ENCODE measurements around the gene SLC31A1.

The SLC31A1 gene

DNA sequence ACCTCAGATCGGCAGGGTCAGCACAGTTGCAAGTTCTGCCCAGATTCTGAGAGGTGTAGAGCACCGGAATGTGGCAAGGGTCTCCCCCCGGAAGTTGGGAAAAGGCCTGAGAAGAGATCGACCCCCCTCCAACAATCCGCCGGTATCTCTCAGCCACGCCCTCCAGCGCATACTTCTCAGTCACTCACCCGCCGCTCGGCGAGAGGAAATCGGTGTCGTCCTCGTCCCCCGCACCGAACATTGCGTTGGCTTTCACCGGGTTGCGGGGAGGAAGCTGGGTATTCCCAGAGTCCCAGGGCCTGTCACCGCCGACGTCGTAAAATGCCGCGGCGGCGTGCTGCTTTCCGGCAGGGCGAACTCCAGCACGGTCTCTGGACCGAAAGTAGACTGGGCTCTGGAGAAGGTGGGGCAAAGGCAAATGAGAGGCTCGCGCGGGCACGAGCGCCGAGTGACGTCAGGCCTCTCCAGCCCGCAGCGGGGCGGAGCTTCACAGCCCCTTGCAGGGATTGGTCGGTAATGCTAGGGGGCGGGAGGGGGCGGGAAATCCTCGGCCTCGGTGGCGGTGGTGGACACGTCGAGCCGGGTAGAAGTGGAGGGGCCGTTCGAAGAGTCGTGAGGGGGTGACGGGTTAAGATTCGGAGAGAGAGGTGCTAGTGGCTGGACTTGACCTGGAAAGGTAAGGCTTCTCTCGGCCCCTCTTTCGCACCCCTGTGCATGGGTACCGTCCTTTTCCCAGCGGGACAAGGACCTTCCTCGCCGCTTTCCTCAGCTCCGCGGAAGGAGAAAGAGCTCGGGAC is at the start of gene SLC31A1, which contains the start of gene FKBP15:
Gene SLC31A1 (plus strand): TSS at position 542 of the 797 bp plus-strand sequence. CDS start 34,605 bp downstream, outside the sequence.
Gene FKBP15 (minus strand): TSS at position 275 of the 797 bp plus-strand sequence. CDS start 34 bp downstream, at position 241.
- DNase-seq, result peak; percentile 92 to 95

DNA sequence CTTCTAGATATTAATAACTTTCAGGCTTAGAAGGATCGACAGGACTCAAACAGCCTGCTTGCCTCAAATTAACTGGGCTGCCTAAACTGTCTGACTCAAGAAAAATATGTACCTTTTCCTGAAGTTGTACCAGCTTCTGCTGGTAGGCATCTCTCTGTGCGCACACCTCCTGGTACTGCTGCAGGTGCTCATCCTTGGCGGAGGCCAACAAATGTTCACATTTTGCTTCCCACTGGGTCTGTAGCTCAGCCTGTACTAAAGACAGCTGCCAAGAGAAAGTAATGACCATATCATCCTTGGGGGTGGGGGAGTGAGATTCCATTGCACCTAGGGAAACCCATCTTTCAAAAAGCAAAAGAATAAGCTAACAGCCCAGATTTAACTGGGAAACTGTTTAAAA is 48.0 kb upstream of the SLC31A1 start:
- DNase-seq, result no peak

DNA sequence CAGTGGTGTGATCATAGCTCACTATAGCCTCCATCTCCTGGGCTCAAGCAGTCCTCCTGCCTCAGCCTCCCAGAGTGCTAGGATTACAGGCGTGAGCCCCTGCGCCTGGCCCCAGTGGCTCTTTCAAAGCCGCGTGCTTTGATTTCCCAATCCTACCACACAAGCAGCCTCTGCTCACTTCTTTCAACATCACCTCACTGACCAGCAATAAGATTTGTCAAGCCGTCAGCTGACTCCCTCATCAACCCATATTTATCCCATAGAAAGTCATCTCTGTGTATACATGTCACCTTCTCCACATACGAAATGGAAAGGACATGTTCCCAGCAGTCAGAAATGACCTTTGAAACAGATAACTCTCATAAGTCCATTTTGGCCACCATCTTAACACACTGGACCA is 44.5 kb upstream of the SLC31A1 start:
- DNase-seq, result no peak

DNA sequence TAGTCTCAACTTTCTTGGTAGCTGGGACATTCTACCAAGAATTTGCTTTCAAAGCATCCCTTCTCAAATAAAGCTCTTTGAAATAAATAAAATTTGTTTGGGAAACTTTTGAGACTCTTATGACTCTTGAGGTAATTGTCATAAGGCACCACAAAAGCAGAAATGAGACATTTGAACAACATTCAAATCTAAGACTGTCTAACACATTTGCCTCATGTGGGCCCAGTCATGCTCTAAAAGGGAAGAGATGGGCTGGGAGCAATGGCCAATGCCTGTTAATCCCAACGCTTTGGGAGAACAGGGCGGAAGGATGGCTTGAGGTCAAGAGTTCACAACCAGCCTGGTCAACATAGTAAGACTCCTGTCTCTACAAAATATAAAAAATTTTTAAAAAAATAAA is 44.1 kb upstream of the SLC31A1 start:
- no peak for DNase-seq

DNA sequence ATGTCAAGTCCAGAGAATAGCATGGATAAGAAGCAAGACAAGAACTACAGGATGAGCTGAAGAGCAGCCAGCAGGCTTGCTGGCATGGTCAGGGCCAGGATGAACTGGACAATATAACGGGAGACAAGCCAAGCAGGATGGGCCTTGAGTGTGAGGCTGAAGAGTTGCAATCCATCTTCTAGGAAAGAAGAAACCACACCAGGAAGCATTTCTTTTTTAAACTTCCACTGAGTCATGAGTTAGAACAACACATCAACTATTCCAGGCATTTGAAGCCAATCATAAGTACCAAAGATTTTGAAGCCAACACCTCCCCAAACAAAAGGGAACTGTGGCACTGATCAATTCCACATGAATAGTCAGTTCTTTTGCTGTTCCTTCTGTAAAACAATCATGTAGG is 43.3 kb upstream of the SLC31A1 start:
- no peak for DNase-seq

DNA sequence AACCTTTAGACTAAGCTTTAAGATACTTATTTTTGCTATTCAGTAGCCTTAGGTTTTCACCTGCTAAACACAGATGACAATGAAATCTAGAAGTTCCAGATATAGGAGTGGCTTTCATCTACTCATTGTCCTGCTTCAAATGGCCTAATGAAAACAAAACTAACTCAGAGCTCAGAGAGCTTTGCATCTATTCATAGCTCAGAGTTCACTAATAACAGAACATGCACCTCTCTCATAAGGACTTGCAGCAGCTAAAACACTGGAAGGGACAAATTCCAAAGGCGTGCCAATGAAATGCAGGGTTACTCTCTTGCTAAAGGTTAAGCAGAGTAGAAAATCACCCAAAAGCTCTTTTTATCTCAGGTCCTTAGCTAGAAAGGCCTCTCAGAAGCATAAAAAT is 41.5 kb upstream of the SLC31A1 start:
- no peak for DNase-seq

DNA sequence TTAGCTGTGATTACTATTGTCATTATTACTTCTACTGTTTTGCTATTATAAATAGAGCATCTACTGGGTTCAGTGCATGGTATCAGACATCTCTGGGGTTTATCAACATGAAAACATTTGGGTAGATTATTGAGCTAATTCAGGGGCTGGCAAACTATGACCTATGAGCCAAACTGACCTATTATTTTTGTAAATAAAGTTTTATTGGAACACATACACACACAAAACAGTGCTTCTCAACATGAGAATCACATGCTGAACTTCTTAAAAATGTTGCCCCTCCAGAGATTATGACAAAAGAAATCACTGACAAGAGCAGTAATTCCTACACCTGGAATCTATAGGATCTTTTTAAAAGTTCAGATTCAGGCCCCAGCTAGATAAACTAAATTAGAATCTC is 40.2 kb upstream of the SLC31A1 start:
- no peak for DNase-seq

DNA sequence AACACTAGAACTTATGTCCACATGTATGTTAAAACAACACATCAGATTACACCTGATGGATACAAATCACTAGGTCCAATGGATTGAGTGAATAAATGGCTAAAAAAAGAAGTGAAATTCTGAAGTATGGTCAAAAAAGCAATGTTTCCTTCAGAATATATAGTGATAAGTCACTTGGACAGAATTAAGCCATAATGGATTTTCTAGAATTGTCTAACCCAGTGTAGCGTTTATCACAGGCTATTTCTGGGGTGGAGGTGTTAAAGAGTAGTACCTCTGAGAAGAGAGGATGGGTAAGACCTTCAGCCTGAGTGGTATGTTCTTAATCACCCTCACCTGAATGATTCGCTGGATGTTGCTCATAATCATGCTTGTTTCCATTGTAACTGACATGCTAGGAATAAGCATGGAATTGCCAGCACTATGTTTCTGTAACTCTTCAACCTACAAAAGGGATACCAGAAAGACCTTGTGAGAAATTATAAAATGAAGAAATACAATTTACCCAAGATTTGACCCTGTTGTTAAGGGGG is 37.3 kb upstream of the SLC31A1 start:
- DNase-seq, result no peak

DNA sequence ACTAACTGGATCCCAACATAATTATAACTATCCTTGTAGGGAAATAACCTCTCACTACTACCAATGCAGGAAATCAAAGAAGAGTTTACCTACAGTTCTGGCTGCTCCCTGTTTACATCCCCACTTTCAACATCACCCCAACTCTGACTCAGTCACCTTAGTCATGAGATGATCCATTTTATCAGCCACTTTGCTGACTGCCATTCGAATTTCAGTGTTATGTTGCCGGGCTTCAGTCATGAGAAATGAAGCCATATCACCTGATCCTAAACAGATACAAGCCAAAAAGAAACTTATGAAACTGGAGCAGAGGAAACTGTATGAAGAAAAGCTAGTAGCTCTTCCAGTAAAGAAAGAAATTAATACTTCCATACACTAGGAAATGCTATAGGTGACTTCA is 36.8 kb upstream of the SLC31A1 start:
- no peak for DNase-seq

DNA sequence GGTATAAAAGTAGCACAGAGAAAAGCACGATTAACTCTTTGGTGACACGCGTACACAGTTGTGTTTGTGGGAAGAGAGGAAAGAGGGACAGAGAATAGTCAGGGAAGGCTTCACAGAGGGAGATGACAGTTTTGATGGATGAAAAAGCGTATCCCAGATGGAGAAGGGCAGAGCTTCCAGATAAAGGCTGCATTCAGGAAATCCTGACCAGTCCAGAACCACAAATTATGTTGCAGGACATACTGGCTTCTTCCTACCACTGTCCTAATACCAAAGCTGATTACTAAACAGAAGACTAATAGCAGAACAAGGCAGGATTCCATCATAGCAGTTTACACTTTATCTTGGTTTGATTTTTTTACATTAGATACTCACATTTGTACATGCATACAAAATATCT is 36.1 kb upstream of the SLC31A1 start:
- DNase-seq, result no peak

DNA sequence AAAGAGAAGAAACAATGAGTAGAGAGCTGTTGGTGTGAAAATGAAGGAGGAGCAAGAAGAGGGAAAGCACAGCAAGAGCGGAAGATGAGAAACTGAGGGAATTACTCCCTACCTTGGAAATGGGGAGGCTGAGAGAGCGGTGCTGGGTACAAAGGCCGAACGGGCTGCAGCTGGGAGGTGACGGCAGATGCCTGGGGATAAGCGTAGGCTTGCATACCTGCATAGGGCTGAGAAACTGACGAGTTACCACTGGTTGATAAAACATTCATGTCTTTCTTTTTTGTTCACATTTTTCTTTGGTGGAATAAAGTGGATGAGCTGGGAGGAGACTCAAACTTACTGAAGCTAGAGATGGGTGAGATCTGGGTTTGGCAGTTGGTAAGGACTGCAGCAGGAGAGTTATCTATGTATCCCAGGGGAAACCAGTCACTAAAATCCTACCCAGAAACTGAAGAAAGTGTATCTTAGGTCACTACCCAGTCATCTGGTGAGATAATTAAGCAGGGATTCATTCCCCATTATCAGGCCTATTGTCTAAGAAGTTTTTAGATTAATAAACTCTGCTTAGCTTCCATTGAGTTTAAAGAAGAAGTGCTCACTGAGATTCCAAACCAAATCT is 35.1 kb upstream of the SLC31A1 start:
- no peak for DNase-seq

DNA sequence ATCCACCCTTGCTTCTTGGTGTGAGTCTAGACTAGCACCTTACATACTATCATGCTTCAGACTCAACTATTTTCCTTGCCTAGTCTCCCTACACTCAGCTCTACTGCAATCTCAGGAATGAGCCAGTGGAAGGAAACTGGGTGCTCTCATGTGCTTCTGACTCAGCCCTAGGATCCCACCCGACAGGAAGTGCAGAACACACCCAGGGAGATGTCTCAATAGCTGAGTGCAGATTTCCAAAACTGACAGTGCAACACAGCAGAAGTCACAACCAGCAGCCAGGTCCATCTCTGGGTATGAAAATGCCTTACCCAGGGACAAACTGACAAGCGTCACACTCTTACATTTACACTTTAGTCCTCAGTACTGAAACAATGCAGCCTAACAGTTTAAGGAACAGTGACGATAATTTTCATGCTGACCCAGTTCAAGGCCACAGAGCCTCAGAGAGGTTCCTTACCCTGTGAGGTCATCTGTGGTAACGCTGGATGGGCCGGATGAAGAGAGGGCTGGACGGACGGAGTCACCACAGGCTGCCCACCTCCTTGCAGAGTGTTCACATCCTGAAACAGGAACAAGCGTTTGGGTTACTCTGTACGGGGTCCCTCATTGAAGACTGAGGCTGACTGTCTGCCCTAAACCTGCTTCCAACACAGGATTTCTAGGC is 33.3 kb upstream of the SLC31A1 start:
- DNase-seq, result peak; percentile 75 to 79

DNA sequence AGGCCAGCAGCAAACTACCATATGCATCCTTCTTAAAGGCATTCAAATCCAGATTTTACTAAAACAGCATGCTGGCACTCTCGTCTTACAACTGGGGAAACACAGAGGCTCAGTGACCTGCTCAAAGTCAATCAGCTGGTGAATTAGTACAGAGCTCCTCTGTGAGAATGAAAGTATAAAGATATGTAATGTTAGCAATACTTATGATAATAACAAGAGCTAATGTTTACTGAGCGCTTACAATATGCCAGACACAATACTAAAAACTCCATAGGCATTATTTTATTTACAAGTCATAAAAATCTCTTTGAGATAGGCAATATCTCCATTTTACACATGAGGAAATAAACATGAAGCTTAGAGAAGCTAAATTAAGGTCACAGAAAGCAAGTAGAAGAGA is 28.9 kb upstream of the SLC31A1 start:
- DNase-seq, result no peak

DNA sequence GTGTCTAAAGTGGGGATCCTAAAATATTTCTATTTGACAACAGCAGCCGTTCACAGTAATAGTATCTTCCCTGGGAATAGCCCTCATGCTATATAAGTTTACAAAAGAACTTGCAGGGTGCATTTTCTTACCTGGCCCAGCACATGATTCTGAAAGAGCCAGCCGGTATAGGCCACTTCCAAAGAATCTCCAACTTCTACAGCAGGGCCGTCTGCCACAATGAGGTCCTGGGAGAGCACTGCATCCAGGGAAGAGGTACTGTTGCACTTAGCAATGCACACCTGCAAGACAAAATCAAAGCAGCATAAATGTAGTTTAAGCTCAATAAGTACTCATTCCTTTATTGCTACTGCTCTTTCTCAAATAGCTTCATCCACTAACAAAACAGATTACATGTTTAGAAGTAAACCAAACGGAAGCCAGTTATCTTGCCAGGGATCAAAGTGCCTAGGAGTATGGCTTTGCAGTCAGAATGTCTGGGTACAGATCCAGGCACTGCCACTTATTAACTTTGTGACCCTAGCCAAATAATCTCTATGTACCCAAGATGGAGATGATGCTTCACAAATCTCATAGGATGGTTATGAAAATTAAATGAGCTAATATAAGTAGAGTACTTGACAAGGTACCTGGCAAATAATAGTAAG is 21.5 kb upstream of the SLC31A1 start:
- DNase-seq, result no peak

DNA sequence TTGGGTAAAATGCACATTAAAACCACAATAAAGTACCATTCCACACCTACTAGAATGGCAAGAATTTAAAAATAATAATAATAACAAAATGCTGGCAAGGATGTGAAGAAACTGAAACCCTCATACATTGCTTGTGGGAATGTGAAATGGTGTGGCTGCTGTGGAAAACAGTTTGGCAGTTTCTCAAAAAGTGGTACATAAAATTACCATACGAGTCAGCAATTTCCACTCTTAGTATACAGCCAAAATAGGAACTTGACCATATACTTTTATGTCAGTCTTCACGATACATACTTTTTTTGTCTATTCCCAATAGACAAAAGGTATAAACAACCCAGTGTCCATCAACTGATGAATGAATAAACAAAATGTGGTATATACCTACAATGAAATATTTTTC is 15.9 kb upstream of the SLC31A1 start:
- peak; percentile 8 to 20 for DNase-seq

DNA sequence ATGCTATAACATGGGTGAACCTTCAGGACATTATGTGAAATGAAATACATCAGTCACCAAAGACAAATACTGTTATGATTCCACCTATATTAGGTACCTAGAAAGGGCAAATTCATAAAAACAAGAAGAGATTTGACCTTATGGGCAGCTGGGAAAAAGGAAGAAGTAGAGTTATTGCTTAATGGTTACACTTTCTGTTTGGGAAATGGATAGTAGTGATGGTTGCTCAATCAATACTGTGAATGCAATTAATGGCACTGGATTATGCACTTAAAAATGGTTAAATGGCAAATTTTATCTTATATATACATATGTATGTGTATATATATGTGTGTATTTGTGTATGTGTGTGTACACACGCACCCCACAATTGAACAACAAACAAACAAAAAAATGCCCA is 15.5 kb upstream of the SLC31A1 start:
- DNase-seq, result peak; percentile 70 to 71

DNA sequence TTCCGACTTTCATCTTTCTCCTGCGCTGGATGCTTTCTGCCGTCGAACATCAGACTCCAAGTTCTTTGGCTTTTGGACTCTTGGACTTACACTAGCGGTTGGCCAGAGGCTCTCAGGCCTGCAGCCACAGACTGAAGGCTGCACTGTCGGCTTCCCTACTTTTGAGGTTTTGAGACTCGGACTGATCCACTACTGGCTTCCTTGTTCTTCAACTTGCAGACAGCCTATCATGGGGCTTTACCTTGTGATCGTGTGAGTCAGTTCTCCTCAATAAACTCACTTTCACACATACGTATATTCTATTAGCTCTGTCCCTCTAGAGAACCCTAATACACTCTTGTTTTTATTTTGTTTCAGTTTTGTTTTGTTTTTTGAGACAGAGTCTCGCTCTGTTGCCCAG is 10.5 kb upstream of the SLC31A1 start:
- no peak for DNase-seq

DNA sequence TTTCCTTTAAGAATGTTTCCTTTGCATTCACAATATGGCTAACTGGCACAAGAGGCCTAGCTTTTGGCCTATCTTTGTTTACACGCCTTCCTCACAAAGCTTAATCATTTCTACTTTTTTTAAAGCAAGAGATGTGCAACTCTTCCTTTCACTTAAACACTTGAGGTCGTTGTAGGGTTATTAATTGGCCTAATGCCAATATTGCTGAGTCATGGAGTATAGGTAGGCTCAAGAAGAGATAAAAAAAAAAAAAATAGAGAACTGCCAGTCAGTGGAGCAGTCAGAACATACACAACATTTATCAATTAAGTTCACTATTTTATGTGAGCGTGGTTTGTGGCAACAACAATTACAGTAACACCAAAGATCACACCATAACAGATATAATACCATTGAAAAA is 6.2 kb upstream of the SLC31A1 start:
- DNase-seq, result peak; percentile 12 to 15

DNA sequence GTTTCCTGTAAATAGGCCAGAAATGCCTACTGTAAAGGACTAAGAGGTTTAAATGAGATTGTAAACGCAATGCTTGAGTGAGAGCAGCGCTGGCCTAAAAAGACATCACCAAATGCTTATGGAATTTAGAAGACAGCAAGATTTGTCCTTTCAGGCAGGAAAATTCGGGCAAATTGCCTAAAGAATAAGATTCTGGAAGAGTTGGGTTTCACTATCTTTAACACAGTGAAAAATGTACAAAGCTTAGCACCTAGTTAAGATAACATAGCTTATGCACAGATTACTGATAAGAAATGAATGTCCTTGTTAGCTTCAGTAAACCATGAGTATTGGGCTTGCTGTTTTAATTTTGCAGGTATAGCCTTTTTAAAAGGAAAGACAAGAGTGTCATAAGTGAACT is 4.9 kb upstream of the SLC31A1 start:
- DNase-seq, result no peak

DNA sequence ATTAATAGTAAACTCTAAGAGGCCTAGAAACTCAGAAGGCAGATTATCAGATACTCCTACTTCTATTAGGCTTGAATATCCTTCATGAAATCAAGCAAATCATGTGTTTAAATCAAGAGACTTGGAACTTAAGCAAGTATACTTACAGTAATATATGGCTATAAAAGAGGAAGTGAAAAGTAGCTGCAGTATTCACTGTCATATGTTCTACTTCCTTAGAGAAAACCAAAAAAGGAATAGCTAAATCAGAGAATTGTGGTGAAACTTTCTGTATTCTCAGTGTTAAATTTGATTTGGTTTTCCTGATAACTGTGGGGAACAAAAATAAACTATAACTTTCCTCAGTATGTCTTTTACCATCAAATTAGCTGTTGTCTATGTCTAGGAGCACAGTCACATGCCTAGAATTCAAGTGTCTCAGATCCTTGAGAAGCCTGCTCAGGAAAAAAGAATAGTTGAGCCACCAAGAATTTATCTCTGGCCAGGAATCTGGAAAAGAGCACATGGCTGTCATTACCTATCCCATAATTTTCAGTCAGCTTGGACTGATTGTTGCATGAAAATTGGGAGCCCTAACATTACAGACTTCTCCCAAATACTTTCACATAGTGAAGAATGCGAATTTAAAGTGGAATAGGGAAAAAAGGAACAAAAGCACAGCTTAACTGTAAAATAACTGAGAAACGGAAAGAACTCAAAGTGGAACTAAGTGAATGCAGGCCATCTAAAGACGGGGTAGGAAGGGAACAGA is 2.0 kb upstream of the SLC31A1 start:
- DNase-seq, result peak; percentile 65 to 71

DNA sequence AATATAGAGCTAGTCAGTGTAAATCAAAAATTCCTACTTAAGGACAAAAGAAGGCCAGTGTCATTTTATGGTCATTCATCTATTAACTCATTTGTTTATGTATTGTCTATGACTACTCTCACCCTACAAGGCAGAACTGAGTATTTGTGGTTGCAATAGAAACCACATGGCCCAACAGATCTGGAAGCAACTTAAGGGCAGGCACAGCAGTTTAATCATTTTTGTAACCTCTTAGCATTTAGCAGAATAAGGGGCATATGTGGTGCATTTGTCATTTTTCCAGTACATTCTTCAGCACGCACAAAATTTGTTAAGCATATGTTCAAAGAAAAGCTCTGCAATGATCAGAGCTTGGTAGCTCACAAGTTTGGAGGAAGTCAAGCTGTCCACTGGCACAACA is 1.4 kb upstream of the SLC31A1 start:
- DNase-seq, result peak; percentile 41

DNA sequence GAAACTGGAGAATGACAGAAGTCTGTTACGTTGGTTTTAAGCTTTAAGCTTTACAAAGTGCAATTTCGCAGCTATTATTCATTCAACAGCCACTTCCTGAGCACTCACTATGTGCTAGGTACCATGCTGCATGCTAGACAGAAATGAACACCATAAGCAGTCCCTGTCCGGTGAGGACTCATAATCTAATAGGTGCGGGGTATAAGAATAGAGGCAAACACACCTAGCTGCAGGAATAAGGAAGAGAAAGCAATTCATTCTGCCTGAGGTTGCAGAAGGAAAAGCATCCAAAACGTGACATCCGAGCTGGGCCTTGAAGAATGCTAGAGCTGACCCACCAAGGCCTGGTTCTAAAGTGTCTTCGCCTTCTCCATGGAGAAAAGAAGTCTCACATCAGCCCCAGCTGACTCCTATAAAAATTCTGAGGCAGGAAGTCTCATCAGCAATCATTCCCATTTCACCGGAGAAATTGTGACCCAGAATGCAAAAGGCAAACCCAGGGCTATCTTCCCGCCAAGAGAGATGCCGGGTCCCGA is 809 bp upstream of the SLC31A1 start:
- no peak for DNase-seq

Measured in AML-193 (cell line).